H1 (cell line): ENCODE measurements around the gene MED16. TPM values are rescaled to one million over a fixed set of nuclear protein-coding genes. Genes with fewer than 3 reads are reported as not detected.

ENCODE experiments used
- CTCF ChIA-PET: fragments of 300-600 bp; sonication (Branson Sonifier 250); formaldehyde crosslinking; loops from one replicate; lab custom pipeline; 2021; ENCODE audit not compliant: partially characterized antibody; lab: Charles Lee
- POLR2A ChIA-PET: fragments of 300-600 bp; sonication (Branson Sonifier 250); formaldehyde crosslinking; loops from one replicate; lab custom pipeline; 2021; ENCODE audit warnings: inconsistent platforms; ENCODE audit not compliant: partially characterized antibody; lab: Charles Lee
- DNase-seq, 2 experiments: peaks; one replicate each; pipeline versions ENCODE4 v3.0.0 to v3.0.0-alpha.2; 2010 to 2022; ENCODE audit warnings: low spot score in 2 of 2, low read depth in 1 of 2, mixed read lengths in 1 of 2
- FAIRE-seq: peaks from 2 replicates; lab custom pipeline; 2011; peaks lifted over from hg19 to GRCh38; lab: Jason Lieb, UNC
- H2AFZ ChIP-seq: 2 replicates; pipeline ENCODE4 v1.8.1; 2012; ENCODE audit warnings: low read length, inconsistent platforms
- H2AK5ac ChIP-seq: 2 replicates; pipeline ENCODE4 v1.6.1; 2013; ENCODE audit warnings: low read depth, low read length
- H2BK120ac ChIP-seq: replicated peaks from 2 replicates; pipeline ENCODE3; 2013; ENCODE audit warnings: low read depth, low read length, inconsistent platforms
- H2BK12ac ChIP-seq: 2 replicates; pipeline ENCODE4 v1.6.1; 2013; ENCODE audit warnings: low read depth, low read length
- H2BK15ac ChIP-seq: 2 replicates; pipeline ENCODE4 v1.6.1; 2013; ENCODE audit warnings: low read length
- H2BK20ac ChIP-seq: 2 replicates; pipeline ENCODE4 v1.6.1; 2013; ENCODE audit warnings: low read length
- H2BK5ac ChIP-seq: 2 replicates; pipeline ENCODE4 v1.6.1; 2013; ENCODE audit warnings: low read depth, low read length
- H3K14ac ChIP-seq: 2 replicates; pipeline ENCODE4 v1.6.1; 2013; ENCODE audit warnings: inconsistent platforms; ENCODE audit not compliant: insufficient read length
- H3K18ac ChIP-seq: 2 replicates; pipeline ENCODE4 v1.6.1; 2013; ENCODE audit warnings: low read length; ENCODE audit errors: extremely low read depth
- H3K23ac ChIP-seq: 2 replicates; pipeline ENCODE4 v1.6.1; 2013; ENCODE audit warnings: inconsistent platforms; ENCODE audit not compliant: insufficient read length
- H3K23me2 ChIP-seq: 2 replicates; pipeline ENCODE4 v1.6.1; 2013; ENCODE audit warnings: low read depth, low read length
- H3K27ac ChIP-seq: 2 replicates; pipeline ENCODE4 v1.6.1; 2011; ENCODE audit warnings: low read depth, low read length, inconsistent platforms
- H3K27me3 ChIP-seq, 4 experiments: replicated peaks in 1 of 4; 1 replicate in 1 of 4; 2 replicates in 3 of 4; pipeline versions ENCODE4 v1.6.1 to v1.8.1; 2011 to 2013; ENCODE audit warnings: low read length in 3 of 4, mild to moderate bottlenecking in 3 of 4, inconsistent platforms in 2 of 4, mixed read lengths in 2 of 4, moderate library complexity in 1 of 4; ENCODE audit not compliant: control insufficient read depth in 3 of 4, insufficient read depth in 3 of 4; ENCODE audit errors: extremely low read depth in 1 of 4
- H3K36me3 ChIP-seq, 4 experiments: 2 replicates each; pipeline versions ENCODE4 v1.6.1 to v1.8.1; 2011 to 2013; ENCODE audit warnings: mild to moderate bottlenecking in 4 of 4, low read length in 3 of 4, moderate library complexity in 2 of 4, control low read depth in 1 of 4, inconsistent platforms in 1 of 4; ENCODE audit not compliant: insufficient read depth in 4 of 4, control insufficient read depth in 2 of 4
- H3K4ac ChIP-seq: replicated peaks from 2 replicates; pipeline ENCODE3; 2013; ENCODE audit warnings: low read length, low read depth, mixed read lengths, inconsistent platforms; ENCODE audit not compliant: insufficient read length
- H3K4me1 ChIP-seq, 4 experiments: replicated peaks in 1 of 4; 1 replicate in 1 of 4; 2 replicates in 3 of 4; pipeline versions ENCODE4 v1.6.1 to v1.8.1; 2011 to 2013; ENCODE audit warnings: low read length in 3 of 4, inconsistent platforms in 2 of 4, mixed read lengths in 1 of 4; ENCODE audit not compliant: insufficient read depth in 4 of 4, control insufficient read depth in 3 of 4
- H3K4me2 ChIP-seq, 2 experiments: 2 replicates each; pipeline versions ENCODE4 v1.6.1 to v1.8.1; 2011 to 2013; ENCODE audit warnings: low read depth in 2 of 2, low read length in 2 of 2, control low read depth in 1 of 2, inconsistent platforms in 1 of 2, mild to moderate bottlenecking in 1 of 2; ENCODE audit not compliant: insufficient read depth in 1 of 2
- H3K4me3 ChIP-seq, 4 experiments: fragments of 200-600, 300-600 bp in 1 of 4; sonication (generic), shearing (Covaris generic), sonication (Bioruptor Twin) in 1 of 4; 2 replicates each; pipeline versions ENCODE4 v1.5.1 to v1.8.1; 2011 to 2016; ENCODE audit warnings: low read length in 4 of 4, low read depth in 3 of 4, control low read depth in 2 of 4, inconsistent platforms in 2 of 4, mild to moderate bottlenecking in 2 of 4, mixed read lengths in 1 of 4, moderate library complexity in 1 of 4; ENCODE audit not compliant: insufficient read depth in 2 of 4; ENCODE audit errors: extremely low read depth in 1 of 4
- H3K56ac ChIP-seq: replicated peaks from 2 replicates; pipeline ENCODE3; 2013; ENCODE audit warnings: low read depth, mild to moderate bottlenecking, mixed read lengths, low read length, inconsistent platforms; ENCODE audit not compliant: insufficient read length
- H3K79me1 ChIP-seq: 2 replicates; pipeline ENCODE4 v1.6.1; 2013; ENCODE audit warnings: low read depth, low read length, control low read depth
- H3K79me2 ChIP-seq, 2 experiments: 2 replicates each; pipeline versions ENCODE4 v1.6.1 to v1.8.1; 2012 to 2013; ENCODE audit warnings: low read length in 2 of 2, mild to moderate bottlenecking in 2 of 2, inconsistent platforms in 1 of 2; ENCODE audit not compliant: insufficient read depth in 2 of 2, control insufficient read depth in 1 of 2
- H3K9ac ChIP-seq, 4 experiments: replicated peaks in 1 of 4; 1 replicate in 1 of 4; 2 replicates in 3 of 4; pipeline versions ENCODE4 v1.6.1 to v1.8.1; 2011 to 2013; ENCODE audit warnings: low read depth in 3 of 4, low read length in 3 of 4, control low read depth in 2 of 4, mild to moderate bottlenecking in 2 of 4, moderate library complexity in 2 of 4, inconsistent platforms in 1 of 4; ENCODE audit errors: extremely low read depth in 1 of 4
- H3K9me3 ChIP-seq, 2 experiments: 2 replicates each; pipeline versions ENCODE4 v1.6.1 to v1.8.1; 2012 to 2013; ENCODE audit warnings: mild to moderate bottlenecking in 2 of 2, moderate library complexity in 2 of 2, control low read depth in 1 of 2, inconsistent platforms in 1 of 2, low read depth in 1 of 2, low read length in 1 of 2, mixed read lengths in 1 of 2; ENCODE audit not compliant: insufficient read depth in 2 of 2
- H4K20me1 ChIP-seq, 2 experiments: replicated peaks in 1 of 2; 2 replicates each; pipeline versions ENCODE3 to v1.8.1; 2011 to 2013; ENCODE audit warnings: inconsistent platforms in 2 of 2, low read length in 2 of 2, mild to moderate bottlenecking in 1 of 2; ENCODE audit not compliant: insufficient read depth in 2 of 2, control insufficient read depth in 1 of 2
- H4K5ac ChIP-seq: 2 replicates; pipeline ENCODE4 v1.6.1; 2013; ENCODE audit warnings: low read length, low read depth, mixed read lengths, inconsistent platforms; ENCODE audit not compliant: insufficient read length
- H4K8ac ChIP-seq: 2 replicates; pipeline ENCODE4 v1.8.0; 2013; ENCODE audit warnings: mild to moderate bottlenecking, moderate library complexity, low read length, inconsistent platforms; ENCODE audit not compliant: insufficient read depth; ENCODE audit errors: extremely low read depth
- H4K91ac ChIP-seq: replicated peaks from 2 replicates; pipeline ENCODE3; 2013; ENCODE audit warnings: low read length, mixed read lengths, inconsistent platforms; ENCODE audit not compliant: insufficient read length
- CBX8 ChIP-seq: fragments of 300-800, 300-1000 bp; sonication (generic); IDR thresholded peaks from 2 replicates; pipeline ENCODE4 v1.7.1; 2016; ENCODE audit warnings: low read depth, low read length, borderline replicate concordance
- CHD1 ChIP-seq: IDR thresholded peaks from 2 replicates; pipeline ENCODE4 v1.6.1; 2012; ENCODE audit warnings: low read depth, low read length, improper control_type of control experiment
- EP300 ChIP-seq, 2 experiments: IDR thresholded peaks; 1 replicate in 1 of 2; 2 replicates in 1 of 2; pipeline ENCODE4 v1.6.1; 2011 to 2012; ENCODE audit warnings: low read depth in 2 of 2, low read length in 2 of 2, mild to moderate bottlenecking in 2 of 2, borderline replicate concordance in 1 of 2, inconsistent platforms in 1 of 2, moderate library complexity in 1 of 2
- FOSL1 ChIP-seq: IDR thresholded peaks from 2 replicates; pipeline ENCODE4 v1.6.1; 2011; ENCODE audit warnings: mild to moderate bottlenecking, low read depth, low read length, moderate library complexity; ENCODE audit not compliant: insufficient read depth
- HDAC2 ChIP-seq, 2 experiments: fragments of 300-600 bp in 1 of 2; sonication (generic) in 1 of 2; IDR thresholded peaks; 2 replicates each; pipeline ENCODE4 v1.6.1; 2011 to 2012; ENCODE audit warnings: low read depth in 2 of 2, low read length in 2 of 2, mild to moderate bottlenecking in 2 of 2, moderate library complexity in 2 of 2, borderline replicate concordance in 1 of 2, inconsistent platforms in 1 of 2
- KDM4A ChIP-seq: IDR thresholded peaks from one replicate; pipeline ENCODE4 v1.7.1; 2012; ENCODE audit warnings: low read depth, mild to moderate bottlenecking, moderate library complexity, low read length, inconsistent platforms; ENCODE audit not compliant: severe bottlenecking
- NANOG ChIP-seq: IDR thresholded peaks from 2 replicates; pipeline ENCODE4 v1.6.1; 2011; ENCODE audit warnings: low read length, low read depth, mild to moderate bottlenecking, inconsistent platforms; ENCODE audit not compliant: insufficient read depth, poor library complexity, severe bottlenecking
- RAD21 ChIP-seq, 2 experiments: IDR thresholded peaks in 1 of 2; conservative IDR thresholded peaks in 1 of 2; 2 replicates each; pipeline ENCODE4 v1.6.1; 2011; ENCODE audit warnings: low read depth in 2 of 2, low read length in 2 of 2, improper control_type of control experiment in 1 of 2, inconsistent platforms in 1 of 2, mild to moderate bottlenecking in 1 of 2, moderate library complexity in 1 of 2
- SP1 ChIP-seq: IDR thresholded peaks from 2 replicates; pipeline ENCODE4 v1.6.1; 2011; ENCODE audit warnings: low read depth, low read length
- TEAD4 ChIP-seq: IDR thresholded peaks from 2 replicates; pipeline ENCODE4 v1.6.1; 2012; ENCODE audit warnings: low read depth, low read length, inconsistent platforms, mixed read lengths
- ZNF274 ChIP-seq: IDR thresholded peaks from 2 replicates; pipeline ENCODE4 v1.7.0; 2012; ENCODE audit warnings: low read length, borderline replicate concordance; ENCODE audit errors: extremely low read depth
- WGBS, 2 experiments: shearing (Covaris generic) in 1 of 2; methylation state at CpG; one replicate each; pipeline versions ENCODE4 v1.1.6 to v1.1.7; 2013 to 2015; ENCODE audit warnings: low lambda C conversion rate in 2 of 2, mixed read lengths in 2 of 2, inconsistent platforms in 1 of 2, low coverage in 1 of 2, missing lambda C conversion rate in 1 of 2; ENCODE audit not compliant: insufficient replicate concordance in 2 of 2, insufficient coverage in 1 of 2, insufficient read length in 1 of 2; ENCODE audit errors: extremely low coverage in 1 of 2, missing lambda C conversion rate in 1 of 2; 5-methylcytosine and 5-hydroxymethylcytosine counted together
- polyA plus RNA-seq, 7 experiments: library from polyadenylated mRNA; depleted of rRNA in 3 of 7; stranded (reverse) in 5 of 7; unstranded in 2 of 7; fragments of >200 nt in 5 of 7; fragments of 200-250 nt in 2 of 7; gene quantifications; 1 replicate in 5 of 7; 2 replicates in 1 of 7; 4 replicates in 1 of 7; pipeline versions ENCODE4 v1.2.1 to v1.2.3, GENCODE V29; 2011 to 2013; ENCODE audit warnings: missing spikeins in 2 of 7, mixed read lengths in 2 of 7
- total RNA-seq: library from RNA; stranded (reverse); fragmentation: NEBNext Ultra II Directional; extraction: Animal tissue kit (Norgen Biotek cat#: 25700); gene quantifications from 2 replicates; pipeline ENCODE4 v1.2.1, GENCODE V29; 2021

The MED16 gene
- total and polyA plus RNA-seq, 2 of the 8 experiments (the other 6 are each of a cell fraction or from before 2014, with no cell fraction given) = 51.0 to 67.2 TPM

GRCh38 chr19:867301-867793, 25.6 kb downstream of the MED16 start:
- no peak overlapping the region for H4K5ac ChIP-seq
- H2BK120ac ChIP-seq = no peak overlapping the region
- H2AK5ac ChIP-seq = no peak overlapping the region
- no peak overlapping the region for H3K23ac ChIP-seq
- H3K4me1 ChIP-seq = peaks cover 3 to 18% (median 7%) of the 10 kb centered on the region in 4 experiments
- H4K20me1 ChIP-seq = peaks cover 4 to 8% of the 10 kb centered on the region in 2 experiments
- no peak overlapping the region for H2BK5ac ChIP-seq
- FAIRE-seq (no peak), DNase-seq (no peak)
- peaks cover 0 to 12% (median 0%) of the 10 kb centered on the region in 4 experiments; a peak in 2 of 8 replicates for H3K36me3 ChIP-seq
- ChIA-PET CTCF (interaction anchor here (0.6 to 2.6 kb wide), 15 partner anchors 8 to 371 kb away, joined by 3 to 9 read pairs (median 4); partner anchors contain the start of gene MISP), POLR2A (interaction anchor here (0.6 to 1.3 kb wide), 5 partner anchors 33 to 69 kb away, joined by 3 to 5 read pairs (median 3); no protein-coding TSS in a partner anchor)
- peak overlapping the region in 1 of 2 experiments; percentile 35; a peak in 2 of 4 replicates for H3K4me2 ChIP-seq
- no peaks in the 10 kb centered on the region; the same call in 1 of the 2 replicates for H3K79me1 ChIP-seq
- H3K56ac ChIP-seq = no peak overlapping the region
- peak overlapping the region; percentile 71; the same call in 1 of the 2 replicates for H4K8ac ChIP-seq
- no peak overlapping the region for H4K91ac ChIP-seq
- H3K4me3 ChIP-seq = no peak overlapping the region
- H3K9ac ChIP-seq = peak overlapping the region in 1 of 4 experiments; percentile 38; a peak in 2 of 7 replicates
- peaks cover 0 to 5% (median 0%) of the 10 kb centered on the region in 4 experiments; a peak in 2 of 7 replicates for H3K27me3 ChIP-seq
- no peak overlapping the region for H2AFZ ChIP-seq
- H3K79me2 ChIP-seq = no peaks in the 10 kb centered on the region
- H2BK12ac ChIP-seq = peak overlapping the region; percentile 87; the same call in 1 of the 2 replicates
- H3K27ac ChIP-seq = no peak overlapping the region
- no peak overlapping the region for H3K14ac ChIP-seq
- H2BK15ac ChIP-seq = no peak overlapping the region
- peaks cover 0 to 3% of the 10 kb centered on the region in 2 experiments; a peak in 1 of 4 replicates for H3K9me3 ChIP-seq
- H3K23me2 ChIP-seq = peaks cover 5% of the 10 kb centered on the region; the same call in 1 of the 2 replicates
- H2BK20ac ChIP-seq = no peak overlapping the region
- WGBS, 2 experiments = 73% methylated on average over 10 of the region's 16 CpGs; no CpG with 5 or more reads in 1 of the 2 experiments
- H3K18ac ChIP-seq = peak overlapping the region; percentile 71
- H3K4ac ChIP-seq = peak overlapping the region; percentile 78
- TF ChIP-seq CBX8 (no peak), SP1 (no peak), EP300 (IDR thresholded peaks at IDR 0.05; ENCODE audit: borderline replicate concordance in 1 of 2, low read depth in 2 of 2, low read length in 2 of 2) (no peak), RAD21 (IDR thresholded peaks at IDR 0.05 in 1 of 2, conservative IDR thresholded peaks at IDR 0.05 in 1 of 2; ENCODE audit: low read depth in 2 of 2, low read length in 2 of 2) (no peak), NANOG (no peak), CHD1 (no peak), FOSL1 (no peak), KDM4A (no peak), TEAD4 (no peak), HDAC2 (IDR thresholded peaks at IDR 0.05; ENCODE audit: borderline replicate concordance in 1 of 2, low read depth in 2 of 2, low read length in 2 of 2) (no peak), ZNF274 (no peak)
